HG02885 (cell line): Measurements from ENCODE around the gene SARM1.
A peak's percentile ranks its signal among the peaks of the same experiment; 100 is the strongest.

ENCODE experiments used
- ATAC-seq: cut with Tn5 transposase; IDR thresholded peaks from one replicate; pipeline ENCODE4 v1.9.1; 2021; ENCODE audit warnings: mild to moderate bottlenecking; ENCODE audit not compliant: unreplicated experiment, poor library complexity

The SARM1 gene

GRCh38 chr17:28367641-28368305 lies 3.7 kb upstream of the SARM1 start:
- no peak for ATAC-seq

GRCh38 chr17:28368306-28368831 lies 3.1 kb upstream of the SARM1 start:
- ATAC-seq, result no peak

- no peak for ATAC-seq
Measured at GRCh38 chr17:28368915-28369683, 2.4 kb upstream of the SARM1 start.

DNA sequence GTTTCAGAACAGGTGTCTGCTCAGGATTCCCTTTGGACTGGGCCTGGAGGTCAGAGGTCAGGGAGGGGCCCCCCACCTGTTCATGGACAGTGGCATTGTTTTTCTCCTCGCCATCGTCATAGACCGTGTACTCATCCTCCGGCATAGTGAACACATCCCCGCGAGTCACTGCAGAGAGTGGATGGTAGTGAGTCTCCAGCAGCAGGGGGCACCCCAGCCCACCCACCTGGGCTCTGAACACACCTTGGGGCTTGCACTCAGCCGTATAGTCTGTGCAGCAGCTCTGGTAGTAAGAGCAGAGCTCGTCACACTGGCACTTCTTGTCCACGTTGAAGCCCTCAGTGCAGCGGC lies 1.8 kb upstream of the SARM1 start:
- ATAC-seq, result no peak

GRCh38 chr17:28370035-28370743 lies 1.3 kb upstream of the SARM1 start, which contains the start of gene VTN:
Gene VTN, minus strand, starts transcription at chr17:28370307. Its CDS starts 104 bp downstream, at chr17:28370203.
- no peak for ATAC-seq

GRCh38 chr17:28370744-28371103 lies 770 bp upstream of the SARM1 start:
- no peak for ATAC-seq

- peak; percentile 15 for ATAC-seq
Measured at GRCh38 chr17:28372203-28372944, 880 bp downstream of the SARM1 start.

- no peak for ATAC-seq
Measured at GRCh38 chr17:28372945-28373274, 1.4 kb downstream of the SARM1 start.

- ATAC-seq, result no peak
Measured at GRCh38 chr17:28379814-28380801, 8.6 kb downstream of the SARM1 start.

DNA sequence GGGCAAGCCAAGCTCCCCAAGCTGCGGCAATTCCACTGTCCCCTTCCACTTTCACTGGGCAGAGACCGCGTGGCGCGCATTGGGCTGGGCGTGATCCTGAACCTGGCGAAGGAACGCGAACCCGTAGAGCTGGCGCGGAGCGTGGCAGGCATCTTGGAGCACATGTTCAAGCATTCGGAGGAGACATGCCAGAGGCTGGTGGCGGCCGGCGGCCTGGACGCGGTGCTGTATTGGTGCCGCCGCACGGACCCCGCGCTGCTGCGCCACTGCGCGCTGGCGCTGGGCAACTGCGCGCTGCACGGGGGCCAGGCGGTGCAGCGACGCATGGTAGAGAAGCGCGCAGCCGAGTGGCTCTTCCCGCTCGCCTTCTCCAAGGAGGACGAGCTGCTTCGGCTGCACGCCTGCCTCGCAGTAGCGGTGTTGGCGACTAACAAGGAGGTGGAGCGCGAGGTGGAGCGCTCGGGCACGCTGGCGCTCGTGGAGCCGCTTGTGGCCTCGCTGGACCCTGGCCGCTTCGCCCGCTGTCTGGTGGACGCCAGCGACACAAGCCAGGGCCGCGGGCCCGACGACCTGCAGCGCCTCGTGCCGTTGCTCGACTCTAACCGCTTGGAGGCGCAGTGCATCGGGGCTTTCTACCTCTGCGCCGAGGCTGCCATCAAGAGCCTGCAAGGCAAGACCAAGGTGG lies 9.8 kb downstream of the SARM1 start:
- no peak for ATAC-seq

GRCh38 chr17:28384281-28385036 lies 13.0 kb downstream of the SARM1 start:
- no peak for ATAC-seq

- ATAC-seq, result no peak
Measured at GRCh38 chr17:28385037-28385400, 13.5 kb downstream of the SARM1 start.

GRCh38 chr17:28385406-28385805 lies 13.9 kb downstream of the SARM1 start:
- ATAC-seq, result no peak

DNA sequence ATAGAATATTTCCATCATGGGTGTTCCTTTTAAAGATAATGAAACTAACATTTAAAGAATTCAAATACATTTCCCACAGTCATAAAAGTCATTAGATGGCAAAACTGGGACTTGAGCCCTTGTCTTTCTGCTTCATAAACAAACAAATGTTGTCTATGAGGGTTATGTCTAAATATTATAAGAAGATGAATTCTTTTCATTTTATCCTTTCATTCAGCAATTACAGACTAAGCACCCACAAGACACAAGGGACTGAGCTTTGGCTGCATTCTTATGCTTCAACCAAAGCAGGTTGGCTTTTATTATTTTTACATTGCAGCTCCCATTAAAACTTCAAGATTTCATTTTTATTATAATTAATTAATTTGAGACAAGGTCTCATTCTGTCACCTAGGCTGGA lies 14.9 kb downstream of the SARM1 start:
- no peak for ATAC-seq

DNA sequence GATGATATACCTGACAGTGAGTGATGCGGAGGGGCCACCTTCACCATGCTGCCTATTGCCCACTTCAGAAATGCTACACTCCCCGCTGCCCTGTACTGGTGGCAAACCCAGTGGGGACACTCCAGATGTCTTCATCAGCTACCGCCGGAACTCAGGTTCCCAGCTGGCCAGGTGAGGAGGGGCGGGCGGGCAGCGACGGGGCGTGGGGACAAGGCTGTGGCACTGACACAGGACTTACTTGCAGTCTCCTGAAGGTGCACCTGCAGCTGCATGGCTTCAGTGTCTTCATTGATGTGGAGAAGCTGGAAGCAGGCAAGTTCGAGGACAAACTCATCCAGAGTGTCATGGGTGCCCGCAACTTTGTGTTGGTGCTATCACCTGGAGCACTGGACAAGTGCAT lies 16.6 kb downstream of the SARM1 start:
- no peak for ATAC-seq

DNA sequence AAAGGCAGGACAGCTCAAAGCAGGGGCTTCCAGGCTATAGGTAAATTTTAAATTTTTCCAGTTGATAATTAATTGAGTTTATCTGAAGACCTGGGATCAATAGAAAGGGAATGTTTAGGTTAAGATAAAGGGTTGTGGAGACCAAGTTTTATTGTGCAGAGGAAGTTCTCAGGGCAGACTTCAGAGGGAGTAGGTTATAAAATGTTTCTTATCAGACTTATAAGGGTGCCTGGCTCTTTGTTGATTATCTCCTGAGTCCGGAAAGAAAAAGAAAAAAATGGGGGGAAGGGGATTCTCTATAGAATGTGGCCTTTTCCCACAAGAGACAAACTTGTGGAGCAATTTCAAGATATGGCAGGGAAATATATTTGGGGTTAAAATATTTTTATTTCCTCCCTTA lies 18.6 kb downstream of the SARM1 start:
- ATAC-seq, result no peak

- ATAC-seq, result no peak
Measured at GRCh38 chr17:28390563-28390962, 19.1 kb downstream of the SARM1 start.

GRCh38 chr17:28390984-28391383 lies 19.5 kb downstream of the SARM1 start:
- ATAC-seq, result no peak
